Ovary (tissue), 9 donors: ENCODE data around the gene SPDYC. TPM values are rescaled to one million over a fixed set of nuclear protein-coding genes. Genes with fewer than 3 reads are reported as not detected.
"Not testable (repeated sequence)": the region's sequence is repeated elsewhere in the genome, so short reads cannot be mapped to it uniquely, and the experiment has no call there.

Experiments used
- DNase-seq, 5 donors: peaks; one replicate each; pipeline ENCODE4 v3.0.0-alpha.2; 2019 to 2020
- H3K27ac ChIP-seq, 2 donors: fragments of 200-600 bp; one replicate each; pipeline versions ENCODE4 v1.5.1 to v1.8.0; 2019 to 2022
- H3K27me3 ChIP-seq: fragments of 200-600 bp; one replicate; pipeline ENCODE4 v1.8.0; 2022
- H3K36me3 ChIP-seq: fragments of 200-600 bp; sonication (generic); one replicate; pipeline ENCODE4 v1.5.1; 2019
- H3K4me1 ChIP-seq: one replicate; pipeline ENCODE4 v1.8.1; 2013; ENCODE audit warnings: mild to moderate bottlenecking, moderate library complexity; ENCODE audit not compliant: insufficient read depth
- H3K4me3 ChIP-seq: fragments of 200-600 bp; sonication (generic); one replicate; pipeline ENCODE4 v1.5.1; 2017
- H3K9me3 ChIP-seq, 2 donors: fragments of 200-600 bp in 1 of 2; sonication (generic) in 1 of 2; one replicate each; pipeline versions ENCODE4 v1.5.1 to v1.8.1; 2013 to 2019; ENCODE audit warnings: mild to moderate bottlenecking in 1 of 2, moderate library complexity in 1 of 2
- CTCF ChIP-seq, 3 donors: fragments of 450-650 bp in 2 of 3; fragments of 200-600 bp in 1 of 3; IDR thresholded peaks; one replicate each; pipeline versions ENCODE4 v1.5.1 to v1.8.0; 2016 to 2022; ENCODE audit warnings: antibody characterized with exemption in 3 of 3, mild to moderate bottlenecking in 1 of 3
- EP300 ChIP-seq: sonication (generic); formaldehyde crosslinking; IDR thresholded peaks from one replicate; pipeline ENCODE4 v1.6.1; 2017; ENCODE audit warnings: antibody characterized with exemption
- POLR2A ChIP-seq: fragments of 450-650 bp; IDR thresholded peaks from one replicate; pipeline ENCODE4 v1.6.1; 2017; ENCODE audit warnings: antibody characterized with exemption, mild to moderate bottlenecking, moderate library complexity
- WGBS, 3 donors: extraction: QIAGEN DNeasy Blood & Tissue Kit in 1 of 3; methylation state at CpG; one replicate each; pipeline versions ENCODE4 v1.1.5 to v1.1.7; 2013 to 2017; 5-methylcytosine and 5-hydroxymethylcytosine counted together
- intact Hi-C, 4 donors: fragments of 100-400 bp; cut with DNase I; formaldehyde crosslinking; loops; one replicate each; pipeline versions ENCODE4 v1.11.0 to v1.15.1; 2022 to 2023
- polyA plus RNA-seq, 2 donors: library from polyadenylated mRNA; stranded (reverse); fragments of 200-250 nt in 1 of 2; fragments of 350-450 nt in 1 of 2; fragmentation: Illumina TruSeq in 1 of 2; extraction: RNeasy Lipid Tissue Mini Kit (QIAGEN cat#74804) in 1 of 2; gene quantifications; one replicate each; pipeline ENCODE4 v1.2.3, GENCODE V29; 2013 to 2014
- total RNA-seq, 7 donors: library from RNA; depleted of rRNA in 2 of 7; stranded (reverse); fragments of >200 nt in 2 of 7; fragmentation: NEBNext Ultra II Directional in 3 of 7; extraction: Animal tissue kit (Norgen Biotek cat#: 25700) in 3 of 7; gene quantifications; one replicate each; pipeline versions ENCODE4 v1.1.0 to v1.2.4, GENCODE V29; 2016 to 2023
- donor health status: DM: no; HTN: no; CAD: no; lungs with moderate emphysema.
- donor health status: DM: no; HTN: no; CAD: no.
- donor health status: Bipolar disorder and iron deficiency.
- donor health status: DM: yes; HTN: yes; CAD: no.
- donor health status: DM: no; HTN: no; CAD: no.
- donor health status: DM: yes; HTN: yes; CAD: no.

The SPDYC gene
- total and polyA plus RNA-seq, 9 donors: 0.07 TPM; not detected in 8

- H3K36me3 ChIP-seq: no peaks in the 10 kb centered on the region
- no peak overlapping the region for H3K4me3 ChIP-seq
- WGBS, 3 donors: 80 to 88% (median 86%) methylated on average over 7 of the region's 7 CpGs
- no peaks in the 10 kb centered on the region for H3K27me3 ChIP-seq
- TF ChIP-seq EP300 (no peak), POLR2A (no peak), CTCF (IDR thresholded peaks at IDR 0.05) (no peak)
- H3K27ac ChIP-seq: no peak overlapping the region
- no peaks in the 10 kb centered on the region for H3K9me3 ChIP-seq
- peak in 1 of 5 donors; percentile 5 for DNase-seq
- intact Hi-C loops: no loop called here
- no peaks in the 10 kb centered on the region for H3K4me1 ChIP-seq
These were observed 28.0 kb upstream of the SPDYC start for GRCh38 chr11:65141896-65142494.

- Histone ChIP-seq H3K27me3 (no peaks in the 10 kb centered on the region), H3K4me3 (no peak overlapping the region), H3K27ac (no peak overlapping the region), H3K36me3 (no peaks in the 10 kb centered on the region), H3K9me3 (peaks cover 0 to 3% of the 10 kb centered on the region in 2 donors), H3K4me1 (no peaks in the 10 kb centered on the region)
- TF ChIP-seq CTCF (IDR thresholded peaks at IDR 0.05) (no peak), EP300 (no peak), POLR2A (no peak)
- intact Hi-C loops: no loop called here
- 64 to 73% (median 67%) methylated on average over 2 of the region's 2 CpGs for WGBS, 3 donors
- no peak for DNase-seq
These were observed 22.5 kb upstream of the SPDYC start for GRCh38 chr11:65147352-65148075.

GRCh38 chr11:65148657-65149056 lies 21.4 kb upstream of the SPDYC start:
- no peaks in the 10 kb centered on the region for H3K27me3 ChIP-seq
- H3K36me3 ChIP-seq: no peaks in the 10 kb centered on the region
- 76 to 92% (median 78%) methylated on average over 5 of the region's 5 CpGs for WGBS, 3 donors
- H3K27ac ChIP-seq: no peak overlapping the region
- H3K4me3 ChIP-seq: no peak overlapping the region
- intact Hi-C loops: no loop called here
- H3K9me3 ChIP-seq: peaks cover 0 to 3% of the 10 kb centered on the region in 2 donors
- H3K4me1 ChIP-seq: no peaks in the 10 kb centered on the region
- DNase-seq: peak in 1 of 5 donors; percentile 4
- TF ChIP-seq EP300 (no peak), CTCF (IDR thresholded peaks at IDR 0.05) (no peak)

GRCh38 chr11:65150131-65150508 lies 19.9 kb upstream of the SPDYC start:
- H3K4me3 ChIP-seq, H3K27me3 ChIP-seq, H3K4me1 ChIP-seq, DNase-seq, H3K9me3 ChIP-seq, H3K36me3 ChIP-seq, intact Hi-C loops: not testable (repeated sequence)
- WGBS, 3 donors: 58 to 65% (median 62%) methylated on average over 10 of the region's 10 CpGs
- H3K27ac ChIP-seq: peak overlapping the region in 1 of 2 donors; percentile 60
